ENCODE data around the gene WDR70. TPM values are rescaled to one million over a fixed set of nuclear protein-coding genes. Genes with fewer than 3 reads are reported as not detected.
"Not testable (repeated sequence)": the region's sequence is repeated elsewhere in the genome, so short reads cannot be mapped to it uniquely, and the experiment has no call there.

The WDR70 gene
- total RNA-seq, 1 donor from 2014 or later: 34.3 TPM

- no peak for DNase-seq
These were observed 192.9 kb downstream of the WDR70 start for GRCh38 chr5:37571985-37572384.

DNA sequence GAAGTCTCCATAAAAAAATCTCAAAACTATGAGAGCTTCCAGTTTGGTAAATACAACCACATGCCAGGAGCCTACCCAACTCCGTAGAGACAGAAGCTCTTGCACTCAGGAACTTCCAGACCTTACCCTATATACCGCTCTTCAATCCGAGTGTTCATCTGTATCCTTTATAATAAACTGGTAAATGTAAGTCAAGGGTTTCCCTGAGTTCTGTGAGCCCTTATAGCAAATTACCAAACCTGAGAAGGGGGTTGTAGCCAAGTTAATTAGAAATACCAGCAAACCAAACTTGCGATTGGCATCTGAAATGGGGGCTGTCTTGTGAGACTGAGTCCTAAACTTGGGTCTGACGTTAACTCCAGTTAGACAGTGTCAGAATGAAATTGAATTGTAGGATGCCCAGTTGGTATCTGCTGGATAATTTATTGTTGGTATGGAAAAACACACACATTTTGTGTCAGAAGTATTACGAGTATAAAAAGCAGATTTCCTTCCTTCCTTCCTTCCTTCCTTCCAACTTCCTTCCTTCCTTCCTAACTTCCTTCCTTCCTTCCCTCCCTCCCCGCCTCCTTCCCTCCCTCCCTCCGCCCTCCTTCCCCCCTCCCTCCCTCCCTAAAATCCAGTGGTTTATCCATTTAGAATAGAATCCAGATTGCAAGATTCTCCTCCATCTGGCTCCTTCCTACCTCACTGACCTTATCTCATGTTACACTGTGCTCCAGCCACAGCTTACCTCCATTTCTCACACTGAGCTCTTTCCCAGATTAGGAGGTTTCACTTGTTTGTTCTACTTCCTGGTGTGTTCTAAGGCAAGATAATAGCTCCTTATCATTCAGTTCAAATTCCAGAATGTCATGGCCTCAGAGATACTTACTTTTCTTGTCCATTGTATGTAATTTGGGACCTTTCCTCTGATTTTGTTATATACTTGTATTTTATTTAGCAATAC, 196.7 kb downstream of the WDR70 start:
- no peak for DNase-seq

GRCh38 chr5:37576552-37576951, 197.4 kb downstream of the WDR70 start:
- DNase-seq: no peak

DNA sequence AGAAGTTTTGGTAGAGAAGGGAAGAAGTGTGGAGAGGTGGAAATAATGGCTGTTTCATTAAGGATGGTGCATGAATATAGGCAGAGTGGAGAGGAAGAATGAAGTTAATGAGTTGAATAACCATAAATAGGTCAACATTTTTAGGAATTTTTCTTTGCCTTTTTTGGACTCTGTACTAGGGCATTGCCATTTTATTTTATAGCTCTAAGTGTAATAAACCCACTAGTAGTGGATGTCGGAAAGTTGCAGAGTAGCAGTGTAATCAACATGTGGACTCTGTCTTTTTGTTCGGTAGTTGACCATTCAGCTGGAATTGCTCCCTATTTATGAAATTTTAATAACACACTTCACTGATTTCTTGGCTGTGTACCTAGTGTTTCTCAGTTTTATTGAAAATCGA, 199.1 kb downstream of the WDR70 start:
- DNase-seq: no peak

GRCh38 chr5:37580106-37580505, 201.0 kb downstream of the WDR70 start:
- DNase-seq: peak; percentile 55

- DNase-seq: no peak
These were observed 203.1 kb downstream of the WDR70 start for GRCh38 chr5:37582202-37582601.

GRCh38 chr5:37593292-37593691, 214.2 kb downstream of the WDR70 start:
- DNase-seq: not testable (repeated sequence)

DNA sequence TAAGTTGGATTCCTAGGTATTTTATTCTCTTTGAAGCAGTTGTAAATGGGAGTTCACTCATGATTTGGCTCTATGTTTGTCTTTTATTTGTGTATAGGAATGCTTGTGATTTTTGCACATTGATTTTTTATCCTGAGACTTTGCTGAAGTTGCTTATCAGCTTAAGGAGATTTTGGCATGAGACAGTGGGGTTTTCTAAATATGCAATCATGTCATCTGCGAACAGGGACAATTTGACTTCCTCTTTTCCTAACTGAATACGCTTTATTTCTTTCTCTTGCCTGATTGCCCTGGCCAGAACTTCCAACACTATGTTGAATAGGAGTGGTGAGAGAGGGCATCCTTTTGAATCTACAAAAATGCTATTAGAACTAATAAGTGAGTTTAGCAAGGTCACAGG, 215.7 kb downstream of the WDR70 start:
- DNase-seq: not testable (repeated sequence)

- no peak for DNase-seq
These were observed 219.6 kb downstream of the WDR70 start for GRCh38 chr5:37598733-37599132.

DNA sequence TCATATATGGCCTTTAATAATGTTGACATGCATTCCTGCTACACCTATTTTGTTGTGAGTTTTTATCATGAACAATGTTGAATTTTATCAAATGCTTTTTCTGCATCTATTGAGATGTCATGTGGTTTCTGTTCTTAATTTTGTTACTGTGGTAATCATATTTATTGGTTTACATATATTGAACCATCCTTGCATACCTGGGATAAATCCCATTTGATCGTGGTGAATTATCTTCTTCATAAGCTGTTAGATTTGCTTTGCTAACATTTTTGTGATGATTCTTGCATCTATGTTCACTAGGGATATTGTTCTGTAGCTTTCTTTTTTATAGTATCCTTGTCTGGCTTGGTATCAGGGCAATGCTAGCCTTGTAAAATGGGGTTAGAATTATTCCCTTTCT, 222.0 kb downstream of the WDR70 start:
- no peak for DNase-seq

DNA sequence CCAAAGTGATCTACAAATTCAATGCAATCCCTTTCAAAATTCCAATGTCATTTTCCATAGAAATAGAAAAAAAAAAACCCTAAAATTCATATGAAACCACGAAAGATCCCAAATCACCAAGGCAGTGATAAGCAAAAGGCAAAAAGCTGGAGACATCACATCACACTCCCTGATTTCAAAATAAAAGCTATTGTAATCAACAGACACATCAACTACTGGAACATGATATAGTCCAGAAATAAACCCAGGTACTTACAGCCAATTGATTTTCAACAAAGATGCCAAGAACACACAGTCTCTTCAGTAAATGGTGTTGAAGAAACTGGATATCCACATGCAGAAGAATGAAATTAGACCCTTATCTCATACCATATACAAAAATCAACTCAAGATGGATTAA, 224.0 kb downstream of the WDR70 start:
- no peak for DNase-seq

DNA sequence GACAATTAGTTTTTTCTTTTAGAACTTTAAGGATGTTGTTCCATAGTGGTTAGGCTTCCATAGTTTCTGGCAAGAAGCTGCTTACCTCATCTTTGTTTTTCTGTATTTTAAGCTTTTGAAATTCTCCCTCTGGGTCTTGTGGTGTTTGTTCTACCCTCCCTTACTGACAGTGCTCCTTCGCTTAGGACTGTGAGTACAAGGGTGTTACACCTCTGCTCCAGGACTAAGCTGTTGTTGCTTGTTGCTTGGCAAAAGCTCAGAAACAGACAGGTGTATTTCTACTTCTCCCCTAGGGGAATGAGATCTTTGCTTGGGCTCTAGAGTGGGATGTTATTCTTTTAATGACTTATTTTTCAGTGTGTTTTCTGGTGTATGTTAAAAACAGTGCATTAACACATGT, 225.2 kb downstream of the WDR70 start:
- no peak for DNase-seq

GRCh38 chr5:37606148-37606547, 227.0 kb downstream of the WDR70 start:
- DNase-seq: no peak

- DNase-seq: no peak
These were observed 227.6 kb downstream of the WDR70 start for GRCh38 chr5:37606632-37607248.

DNA sequence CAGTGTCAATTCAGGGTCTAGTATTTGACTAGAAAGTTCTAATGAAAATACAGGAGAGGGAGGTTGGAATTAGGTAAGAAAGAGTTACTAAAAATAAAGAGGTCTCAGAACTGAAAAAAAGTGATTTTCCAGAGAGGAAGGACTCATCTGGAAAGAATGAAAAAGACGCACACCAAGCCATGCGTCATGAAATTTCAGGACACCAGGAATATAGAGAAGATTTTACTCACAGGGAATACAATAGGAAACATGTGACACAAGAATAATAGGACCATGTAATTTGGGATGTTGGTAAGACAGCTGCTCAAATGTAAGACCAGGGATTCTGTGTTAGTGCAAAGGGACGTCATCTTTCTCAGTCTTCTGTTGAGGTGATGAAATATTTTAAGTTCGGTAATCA, 236.1 kb downstream of the WDR70 start:
- peak; percentile 29 for DNase-seq

DNA sequence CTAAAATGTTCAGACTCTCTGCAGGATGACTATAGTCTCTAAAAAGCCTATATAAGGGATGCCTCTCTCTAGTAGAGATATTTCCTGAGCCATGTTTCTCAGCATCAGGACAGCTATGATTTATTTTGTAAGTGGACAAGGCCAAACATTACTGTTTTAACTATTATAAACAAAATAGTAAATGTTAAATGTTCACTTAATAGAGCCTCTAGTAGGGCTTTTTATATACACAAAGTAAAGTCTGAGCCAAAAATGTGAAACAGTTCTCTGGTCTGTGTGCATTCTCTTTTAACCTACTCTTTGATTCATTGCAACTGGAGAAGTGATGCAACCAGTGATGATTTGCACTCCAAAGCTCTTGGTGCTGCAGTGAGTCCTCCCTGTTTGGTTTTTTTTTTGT, 240.2 kb downstream of the WDR70 start:
- DNase-seq: no peak

DNA sequence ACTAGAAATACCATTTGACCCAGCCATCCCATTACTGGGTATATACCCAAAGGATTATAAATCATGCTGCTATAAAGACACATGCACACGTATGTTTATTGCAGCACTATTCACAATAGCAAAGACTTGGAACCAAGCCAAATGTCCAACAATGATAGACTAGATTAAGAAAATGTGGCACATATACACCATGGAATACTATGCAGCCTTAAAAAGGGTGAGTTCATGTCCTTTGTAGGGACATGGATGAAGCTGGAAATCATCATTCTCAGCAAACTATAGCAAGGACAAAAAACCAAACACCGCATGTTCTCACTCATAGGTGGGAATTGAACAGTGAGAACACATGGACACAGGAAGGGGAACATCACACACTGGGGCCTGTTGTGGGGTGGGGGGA, 243.2 kb downstream of the WDR70 start:
- DNase-seq: not testable (repeated sequence)

DNA sequence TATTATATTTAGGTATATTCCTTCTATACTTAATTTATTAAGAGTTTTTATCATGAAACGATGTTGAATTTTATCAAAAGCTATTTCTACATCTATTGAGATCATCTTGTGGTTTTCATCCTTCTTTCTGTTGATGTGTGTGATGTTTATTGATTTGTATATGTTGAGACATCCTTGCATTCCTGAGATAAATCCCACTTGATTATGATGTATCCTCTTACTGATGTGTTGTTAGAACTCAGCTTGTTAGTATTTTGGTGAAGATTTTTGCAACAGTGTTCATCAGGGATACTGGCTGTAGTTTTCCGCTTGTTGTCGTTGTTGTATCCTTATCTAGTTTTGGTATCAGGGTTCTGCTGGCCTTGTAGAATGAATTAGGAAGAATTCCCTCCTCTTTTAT, 247.1 kb downstream of the WDR70 start:
- DNase-seq: no peak

DNA sequence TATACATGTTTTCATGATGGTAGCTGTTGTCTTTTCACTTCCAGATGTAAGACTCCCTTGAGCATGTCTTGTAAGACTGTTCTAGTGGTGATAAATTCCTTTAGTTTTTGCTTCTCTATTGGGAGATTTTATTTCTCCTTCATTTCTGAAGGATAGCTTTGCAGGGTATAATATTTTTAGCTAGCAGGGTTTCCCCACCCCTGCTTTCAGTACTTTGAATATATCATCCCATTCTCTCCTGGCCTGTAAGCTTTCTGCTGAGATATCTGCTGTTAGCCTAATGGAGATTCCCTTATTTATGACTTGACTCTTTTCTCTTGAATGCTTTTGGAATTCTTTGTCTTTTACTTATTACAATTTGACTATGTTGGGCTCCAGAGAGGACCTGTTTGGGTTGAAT, 249.8 kb downstream of the WDR70 start:
- no peak for DNase-seq

DNA sequence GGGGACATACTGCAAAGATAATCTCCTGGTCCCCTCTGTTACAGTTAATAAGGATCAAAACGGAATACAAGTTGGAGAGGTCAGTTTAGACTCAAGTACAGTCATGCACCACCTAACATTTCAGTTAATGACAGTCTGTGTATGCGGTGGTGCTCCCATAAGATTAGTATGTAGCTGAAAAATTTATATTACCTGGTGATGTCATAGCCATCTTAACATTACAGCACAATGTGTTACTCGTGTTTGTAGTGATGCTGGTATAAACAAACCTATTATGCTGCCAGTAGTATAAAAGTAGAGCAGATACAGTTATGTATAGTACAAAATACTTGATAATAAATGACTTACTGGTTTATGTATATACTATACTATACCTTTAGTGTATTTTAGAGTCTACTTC, 252.8 kb downstream of the WDR70 start:
- no peak for DNase-seq

DNA sequence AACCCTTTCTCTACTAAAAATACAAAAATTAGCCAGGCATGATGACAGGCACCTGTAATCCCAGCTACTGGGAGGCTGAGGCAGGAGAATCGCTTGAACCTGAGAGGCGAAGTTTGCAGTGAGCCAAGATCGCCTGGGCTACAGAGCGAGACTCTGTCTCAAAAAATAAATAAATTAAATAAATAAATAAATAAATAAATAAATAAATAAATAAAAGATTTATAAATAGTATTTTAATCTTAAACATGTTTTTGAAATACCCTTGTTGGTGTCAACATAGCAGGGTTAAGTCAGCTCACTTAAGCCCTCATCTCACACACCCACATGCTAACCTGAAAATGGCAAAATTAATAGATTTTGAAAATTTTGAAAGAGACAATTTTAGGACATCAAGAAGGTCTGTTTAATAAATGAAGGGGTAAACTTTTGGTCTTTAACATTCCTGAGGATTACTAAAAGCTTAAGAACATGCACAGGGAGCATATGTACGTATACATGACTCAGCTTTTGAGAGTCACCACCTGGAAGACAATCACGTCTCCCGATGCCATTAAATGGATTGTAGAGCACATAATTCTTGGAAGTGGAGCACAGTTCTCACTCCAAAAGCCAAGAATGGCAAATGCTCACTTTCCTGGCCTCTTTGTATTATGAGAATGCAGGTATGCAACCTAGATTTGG, 258.2 kb downstream of the WDR70 start:
- no peak for DNase-seq

GRCh38 chr5:37638897-37639296, 259.8 kb downstream of the WDR70 start:
- peak; percentile 16 for DNase-seq

DNA sequence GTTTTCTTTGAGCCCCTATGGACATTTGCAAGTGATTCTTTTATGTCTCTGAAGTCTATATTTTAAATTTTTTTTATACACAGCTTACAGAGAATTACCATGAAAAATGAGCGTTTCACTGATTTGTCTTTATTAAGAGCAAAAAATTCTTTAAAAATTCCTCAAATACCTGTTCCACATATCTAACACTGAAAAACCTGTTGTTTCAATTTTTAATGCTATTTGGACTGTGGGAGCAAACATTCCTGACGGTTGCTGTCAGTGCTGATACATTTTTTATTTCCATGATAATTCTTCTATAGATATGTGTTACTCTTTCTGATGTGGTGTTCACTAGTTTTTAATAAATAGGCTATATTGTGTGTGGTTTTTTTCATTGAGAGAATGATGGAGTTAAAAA, 261.0 kb downstream of the WDR70 start:
- DNase-seq: no peak

Measured in skin of body (tissue), 2 donors.